H9 (cell line): ENCODE measurements around the gene GFRA1. TPM values are rescaled to one million over a fixed set of nuclear protein-coding genes. Genes with fewer than 3 reads are reported as not detected.

Experiments used
- DNase-seq: peaks from one replicate; pipeline ENCODE4 v3.0.0-alpha.2; 2017
- H2AFZ ChIP-seq: one replicate; pipeline ENCODE4 v1.6.1; 2013; ENCODE audit warnings: mild to moderate bottlenecking, low read length, control low read depth, moderate library complexity
- H2AK5ac ChIP-seq: 2 replicates; pipeline ENCODE4 v1.6.1; 2013; ENCODE audit warnings: low read length, control low read depth, mixed read lengths; ENCODE audit not compliant: insufficient read length
- H2BK120ac ChIP-seq: one replicate; pipeline ENCODE4 v1.6.1; 2013; ENCODE audit warnings: low read depth, mild to moderate bottlenecking, low read length, control low read depth, inconsistent platforms; ENCODE audit not compliant: poor library complexity, severe bottlenecking
- H2BK12ac ChIP-seq: 2 replicates; pipeline ENCODE4 v1.6.1; 2013; ENCODE audit warnings: low read length, control low read depth, mixed read lengths, low read depth; ENCODE audit not compliant: insufficient read length
- H2BK15ac ChIP-seq: 2 replicates; pipeline ENCODE4 v1.6.1; 2013; ENCODE audit warnings: low read depth, low read length, control low read depth
- H2BK20ac ChIP-seq: one replicate; pipeline ENCODE4 v1.6.1; 2013; ENCODE audit warnings: low read depth, mild to moderate bottlenecking, low read length, control low read depth, inconsistent platforms; ENCODE audit not compliant: poor library complexity, severe bottlenecking
- H2BK5ac ChIP-seq: 2 replicates; pipeline ENCODE4 v1.6.1; 2013; ENCODE audit warnings: low read length, control low read depth, mixed read lengths; ENCODE audit not compliant: insufficient read length
- H3K14ac ChIP-seq: 2 replicates; pipeline ENCODE4 v1.6.1; 2013; ENCODE audit warnings: low read length, control low read depth; ENCODE audit not compliant: insufficient read depth
- H3K18ac ChIP-seq: 2 replicates; pipeline ENCODE4 v1.6.1; 2013; ENCODE audit warnings: low read depth, mild to moderate bottlenecking, mixed read lengths, low read length, control low read depth; ENCODE audit not compliant: insufficient read length
- H3K23ac ChIP-seq: 2 replicates; pipeline ENCODE4 v1.6.1; 2013; ENCODE audit warnings: low read length, control low read depth, mixed read lengths, low read depth; ENCODE audit not compliant: insufficient read length
- H3K23me2 ChIP-seq: 2 replicates; pipeline ENCODE4 v1.6.1; 2013; ENCODE audit warnings: low read depth, mild to moderate bottlenecking, mixed read lengths, low read length, control low read depth; ENCODE audit not compliant: insufficient read length, poor library complexity, severe bottlenecking
- H3K27ac ChIP-seq: 2 replicates; pipeline ENCODE4 v1.5.1; 2013; ENCODE audit warnings: low read length, control low read depth, mixed read lengths, low read depth; ENCODE audit not compliant: insufficient read length
- H3K27me3 ChIP-seq: 2 replicates; pipeline ENCODE4 v1.6.1; 2013; ENCODE audit warnings: low read length, control low read depth, inconsistent platforms; ENCODE audit not compliant: insufficient read depth
- H3K4ac ChIP-seq: 2 replicates; pipeline ENCODE4 v1.6.1; 2013; ENCODE audit warnings: low read depth, mild to moderate bottlenecking, control low read depth, inconsistent platforms, low read length, moderate library complexity
- H3K4me1 ChIP-seq: 2 replicates; pipeline ENCODE4 v1.6.1; 2013; ENCODE audit warnings: low read length, control low read depth, inconsistent platforms; ENCODE audit not compliant: insufficient read depth
- H3K4me2 ChIP-seq: 2 replicates; pipeline ENCODE4 v1.6.1; 2013; ENCODE audit warnings: low read length, control low read depth, mixed read lengths; ENCODE audit not compliant: insufficient read length, insufficient read depth
- H3K56ac ChIP-seq: 2 replicates; pipeline ENCODE4 v1.6.1; 2013; ENCODE audit warnings: low read depth, mild to moderate bottlenecking, mixed read lengths, low read length, control low read depth; ENCODE audit not compliant: insufficient read length
- H3K79me1 ChIP-seq: 2 replicates; pipeline ENCODE4 v1.6.1; 2013; ENCODE audit warnings: low read depth, mild to moderate bottlenecking, moderate library complexity, low read length, control low read depth, inconsistent platforms; ENCODE audit not compliant: insufficient read depth, poor library complexity, severe bottlenecking
- H3K79me2 ChIP-seq: 2 replicates; pipeline ENCODE4 v1.6.1; 2013; ENCODE audit warnings: low read length, control low read depth, inconsistent platforms; ENCODE audit not compliant: insufficient read depth
- H3K9ac ChIP-seq: 2 replicates; pipeline ENCODE4 v1.6.1; 2013; ENCODE audit warnings: low read length, control low read depth, mixed read lengths; ENCODE audit not compliant: insufficient read length; ENCODE audit errors: extremely low read depth
- H3K9me3 ChIP-seq: one replicate; pipeline ENCODE4 v1.6.1; 2013; ENCODE audit warnings: low read depth, low read length, inconsistent platforms; ENCODE audit not compliant: control insufficient read depth
- H3T11ph ChIP-seq: one replicate; pipeline ENCODE4 v1.6.1; 2013; ENCODE audit warnings: mild to moderate bottlenecking, low read length, control low read depth, inconsistent platforms
- H4K20me1 ChIP-seq: one replicate; pipeline ENCODE4 v1.6.1; 2013; ENCODE audit not compliant: control insufficient read depth, insufficient read length, insufficient read depth
- H4K5ac ChIP-seq: 2 replicates; pipeline ENCODE4 v1.6.1; 2013; ENCODE audit warnings: low read depth, mild to moderate bottlenecking, mixed read lengths, low read length, control low read depth; ENCODE audit not compliant: insufficient read length
- H4K8ac ChIP-seq: replicated peaks from 2 replicates; pipeline ENCODE4 v1.6.1; 2013; ENCODE audit warnings: low read length, control low read depth, mixed read lengths, low read depth; ENCODE audit not compliant: insufficient read length
- H4K91ac ChIP-seq: 2 replicates; pipeline ENCODE4 v1.6.1; 2013; ENCODE audit warnings: low read depth, mild to moderate bottlenecking, moderate library complexity, mixed read lengths, low read length, control low read depth; ENCODE audit not compliant: insufficient read length
- H3K27ac Mint-ChIP-seq, 3 experiments: 2 replicates in 2 of 3; 3 replicates in 1 of 3; pipeline ENCODE4 v1.8.0; 2020 to 2021; ENCODE audit warnings: mixed read lengths in 3 of 3, mild to moderate bottlenecking in 1 of 3, moderate library complexity in 1 of 3
- H3K27me3 Mint-ChIP-seq: 2 replicates; pipeline ENCODE4 v1.8.0; 2021; ENCODE audit warnings: low read depth, mild to moderate bottlenecking, moderate library complexity, mixed read lengths
- H3K36me3 Mint-ChIP-seq, 3 experiments: 2 replicates in 2 of 3; 3 replicates in 1 of 3; pipeline ENCODE4 v1.8.0; 2020 to 2021; ENCODE audit warnings: low read depth in 3 of 3, mixed read lengths in 3 of 3; ENCODE audit not compliant: insufficient read depth in 1 of 3
- H3K4me1 Mint-ChIP-seq, 2 experiments: 2 replicates each; pipeline ENCODE4 v1.8.0; 2020; ENCODE audit warnings: mixed read lengths in 2 of 2
- H3K4me3 Mint-ChIP-seq, 2 experiments: 2 replicates in 1 of 2; 3 replicates in 1 of 2; pipeline ENCODE4 v1.8.0; 2020 to 2021; ENCODE audit warnings: mild to moderate bottlenecking in 2 of 2, mixed read lengths in 2 of 2, moderate library complexity in 1 of 2
- H3K9me3 Mint-ChIP-seq, 2 experiments: 2 replicates in 1 of 2; 3 replicates in 1 of 2; pipeline ENCODE4 v1.8.0; 2020; ENCODE audit warnings: mild to moderate bottlenecking in 2 of 2, mixed read lengths in 2 of 2, moderate library complexity in 1 of 2
- WGBS: extraction: QIAGEN DNeasy Blood & Tissue Kit; methylation state at CpG from one replicate; pipeline ENCODE4 v1.1.7; 2013; ENCODE audit warnings: missing lambda C conversion rate, low lambda C conversion rate, mixed read lengths; ENCODE audit not compliant: insufficient read length; ENCODE audit errors: extremely low coverage; 5-methylcytosine and 5-hydroxymethylcytosine counted together
- total RNA-seq: library from RNA; stranded (reverse); gene quantifications from 2 replicates; pipeline ENCODE4 v1.2.1, GENCODE V29; 2021
- TF ChIP-seq, protein P1 (sequence below): fragments of 200-600 bp; sonication (generic); conservative IDR thresholded peaks from 3 replicates; pipeline ENCODE4 v1.8.0; 2021; ENCODE audit warnings: antibody characterized with exemption, mild to moderate bottlenecking

GFRA1 gene
- total RNA-seq, 1 experiment from 2014 or later = 0.24 TPM

DNA sequence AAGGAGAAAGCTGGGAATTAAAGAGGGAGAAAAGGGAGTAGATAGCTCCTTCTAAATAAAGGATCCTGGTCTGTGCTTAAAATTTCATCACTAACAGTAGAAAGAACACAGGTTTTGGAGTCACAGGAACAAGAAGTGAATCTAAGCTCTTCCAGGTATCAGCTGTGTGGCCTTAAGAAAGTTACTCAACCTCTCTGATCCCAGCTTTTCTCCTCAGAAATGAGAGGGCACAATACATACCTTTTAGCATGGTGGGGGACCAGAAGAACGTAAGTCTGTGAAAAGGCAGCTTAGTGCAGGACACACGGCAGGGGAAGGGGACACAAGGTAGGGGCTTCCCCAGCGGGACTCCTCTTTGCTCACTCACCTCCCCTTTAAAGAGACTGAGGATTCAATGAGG, 13.4 kb downstream of the GFRA1 start:
- no CpG with 5 or more reads among the region's 3 CpGs for WGBS
- no peak overlapping the region for H2BK20ac ChIP-seq
- Mint-ChIP-seq H3K27ac (no peak overlapping the region), H3K9me3 (no peaks in the 10 kb centered on the region), H3K36me3 (no peaks in the 10 kb centered on the region), H3K4me1 (peaks cover 17 to 19% of the 10 kb centered on the region in 2 experiments), H3K4me3 (no peak overlapping the region), H3K27me3 (peaks cover 11% of the 10 kb centered on the region)
- no peak overlapping the region for H3K9ac ChIP-seq
- no peak overlapping the region for H2BK120ac ChIP-seq
- no peaks in the 10 kb centered on the region for H3K79me2 ChIP-seq
- H2BK15ac ChIP-seq = no peak overlapping the region
- H3T11ph ChIP-seq = no peak overlapping the region
- no peak overlapping the region for H3K23ac ChIP-seq
- no peak overlapping the region for H4K8ac ChIP-seq
- TF ChIP-seq, protein P1, sequence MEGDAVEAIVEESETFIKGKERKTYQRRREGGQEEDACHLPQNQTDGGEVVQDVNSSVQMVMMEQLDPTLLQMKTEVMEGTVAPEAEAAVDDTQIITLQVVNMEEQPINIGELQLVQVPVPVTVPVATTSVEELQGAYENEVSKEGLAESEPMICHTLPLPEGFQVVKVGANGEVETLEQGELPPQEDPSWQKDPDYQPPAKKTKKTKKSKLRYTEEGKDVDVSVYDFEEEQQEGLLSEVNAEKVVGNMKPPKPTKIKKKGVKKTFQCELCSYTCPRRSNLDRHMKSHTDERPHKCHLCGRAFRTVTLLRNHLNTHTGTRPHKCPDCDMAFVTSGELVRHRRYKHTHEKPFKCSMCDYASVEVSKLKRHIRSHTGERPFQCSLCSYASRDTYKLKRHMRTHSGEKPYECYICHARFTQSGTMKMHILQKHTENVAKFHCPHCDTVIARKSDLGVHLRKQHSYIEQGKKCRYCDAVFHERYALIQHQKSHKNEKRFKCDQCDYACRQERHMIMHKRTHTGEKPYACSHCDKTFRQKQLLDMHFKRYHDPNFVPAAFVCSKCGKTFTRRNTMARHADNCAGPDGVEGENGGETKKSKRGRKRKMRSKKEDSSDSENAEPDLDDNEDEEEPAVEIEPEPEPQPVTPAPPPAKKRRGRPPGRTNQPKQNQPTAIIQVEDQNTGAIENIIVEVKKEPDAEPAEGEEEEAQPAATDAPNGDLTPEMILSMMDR = no peak
- no peak overlapping the region for H4K5ac ChIP-seq
- no peak overlapping the region for H2AFZ ChIP-seq
- no peak overlapping the region for H4K91ac ChIP-seq
- no peak overlapping the region for H3K18ac ChIP-seq
- no peak overlapping the region for H2BK12ac ChIP-seq
- no peaks in the 10 kb centered on the region for H4K20me1 ChIP-seq
- H3K4ac ChIP-seq = no peak overlapping the region
- H3K4me1 ChIP-seq = peaks cover 3% of the 10 kb centered on the region; the same call in 1 of the 2 replicates
- H3K56ac ChIP-seq = no peak overlapping the region
- H3K27me3 ChIP-seq = no peaks in the 10 kb centered on the region
- H3K9me3 ChIP-seq = no peaks in the 10 kb centered on the region
- H3K79me1 ChIP-seq = no peaks in the 10 kb centered on the region
- no peak overlapping the region for H3K4me2 ChIP-seq
- H3K14ac ChIP-seq = no peak overlapping the region
- H2BK5ac ChIP-seq = no peak overlapping the region
- H2AK5ac ChIP-seq = no peak overlapping the region
- no peaks in the 10 kb centered on the region for H3K23me2 ChIP-seq
- DNase-seq = no peak
- H3K27ac ChIP-seq = no peak overlapping the region
